C4-2B (cell line): ENCODE data around the gene FAM131C.

ENCODE experiments used
- ZFX ChIP-seq: fragments of 450-650 bp; IDR thresholded peaks from 2 replicates; pipeline ENCODE4 v1.6.1; 2017
- TF ChIP-seq, protein P1 (sequence below): fragments of 450-650 bp; conservative IDR thresholded peaks from 2 replicates; pipeline ENCODE4 v1.5.1; 2017; ENCODE audit warnings: mild to moderate bottlenecking

DNA sequence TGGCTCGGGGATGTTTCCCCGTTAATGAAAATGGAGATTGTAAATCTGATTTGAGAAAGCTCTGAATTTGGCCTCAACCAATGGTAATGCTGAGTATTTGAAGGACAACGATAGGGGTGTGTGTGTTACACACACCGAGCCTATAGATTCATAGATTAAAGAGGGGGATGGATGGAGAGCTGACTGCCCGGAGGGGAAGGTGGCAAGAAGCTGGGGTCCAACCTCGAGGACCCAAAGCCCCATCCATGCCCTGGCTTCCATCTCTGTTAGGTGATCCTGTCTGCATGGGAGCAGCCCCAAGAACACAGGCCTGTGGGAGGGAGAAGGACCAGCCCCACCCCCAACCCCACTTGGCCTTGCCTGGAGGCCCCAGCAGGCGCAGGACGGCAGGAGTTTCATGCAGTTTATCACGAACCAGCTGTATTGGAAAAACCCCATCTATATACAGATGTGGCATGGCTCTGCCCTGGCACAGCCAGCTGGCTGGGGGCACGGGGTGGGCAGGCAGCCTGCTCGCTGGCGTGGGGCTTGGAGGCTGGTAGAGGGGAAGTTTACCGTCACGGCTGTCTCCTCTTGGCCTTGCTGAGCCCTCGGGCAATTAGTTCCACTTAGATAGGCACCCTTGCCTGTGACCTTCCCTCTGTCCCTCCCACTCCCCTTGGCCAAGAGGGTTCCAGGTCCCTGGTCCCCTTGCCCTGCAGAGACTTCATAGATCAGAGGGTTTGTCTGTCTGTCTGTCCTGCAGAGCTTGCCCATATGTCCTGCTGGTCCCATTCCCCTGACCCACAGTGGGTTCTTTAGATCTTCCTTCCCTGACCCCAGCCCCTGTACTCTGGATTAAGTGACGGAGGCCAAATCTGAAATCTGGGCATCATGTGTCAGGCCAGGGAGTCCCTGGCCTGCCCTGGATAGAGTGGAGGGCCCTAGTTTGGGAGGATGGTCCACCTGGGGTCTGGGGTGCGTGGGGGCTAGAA is 58.7 kb downstream of the FAM131C start:
- no peak for TF ChIP-seq ZFX
- TF ChIP-seq, protein P1, sequence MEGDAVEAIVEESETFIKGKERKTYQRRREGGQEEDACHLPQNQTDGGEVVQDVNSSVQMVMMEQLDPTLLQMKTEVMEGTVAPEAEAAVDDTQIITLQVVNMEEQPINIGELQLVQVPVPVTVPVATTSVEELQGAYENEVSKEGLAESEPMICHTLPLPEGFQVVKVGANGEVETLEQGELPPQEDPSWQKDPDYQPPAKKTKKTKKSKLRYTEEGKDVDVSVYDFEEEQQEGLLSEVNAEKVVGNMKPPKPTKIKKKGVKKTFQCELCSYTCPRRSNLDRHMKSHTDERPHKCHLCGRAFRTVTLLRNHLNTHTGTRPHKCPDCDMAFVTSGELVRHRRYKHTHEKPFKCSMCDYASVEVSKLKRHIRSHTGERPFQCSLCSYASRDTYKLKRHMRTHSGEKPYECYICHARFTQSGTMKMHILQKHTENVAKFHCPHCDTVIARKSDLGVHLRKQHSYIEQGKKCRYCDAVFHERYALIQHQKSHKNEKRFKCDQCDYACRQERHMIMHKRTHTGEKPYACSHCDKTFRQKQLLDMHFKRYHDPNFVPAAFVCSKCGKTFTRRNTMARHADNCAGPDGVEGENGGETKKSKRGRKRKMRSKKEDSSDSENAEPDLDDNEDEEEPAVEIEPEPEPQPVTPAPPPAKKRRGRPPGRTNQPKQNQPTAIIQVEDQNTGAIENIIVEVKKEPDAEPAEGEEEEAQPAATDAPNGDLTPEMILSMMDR = no peak
